Ramos (cell line): Measurements from ENCODE around the gene CASQ1.

Source experiments
- in situ Hi-C: fragments of 300-500 bp; cut with MboI; formaldehyde crosslinking; loops from one replicate; pipeline ENCODE4 v1.14.3; 2022; ENCODE audit warnings: low sequenced_read_pairs; ENCODE audit not compliant: unreplicated experiment

The CASQ1 gene

GRCh38 chr1:160221089-160221488 is 30.7 kb downstream of the CASQ1 start:
- in situ Hi-C loops = no loop called here

GRCh38 chr1:160222546-160222945 is 32.2 kb downstream of the CASQ1 start:
- in situ Hi-C loops = no loop called here

- in situ Hi-C loops = no loop called here
These were observed 34.2 kb downstream of the CASQ1 start for GRCh38 chr1:160224606-160225005.

DNA sequence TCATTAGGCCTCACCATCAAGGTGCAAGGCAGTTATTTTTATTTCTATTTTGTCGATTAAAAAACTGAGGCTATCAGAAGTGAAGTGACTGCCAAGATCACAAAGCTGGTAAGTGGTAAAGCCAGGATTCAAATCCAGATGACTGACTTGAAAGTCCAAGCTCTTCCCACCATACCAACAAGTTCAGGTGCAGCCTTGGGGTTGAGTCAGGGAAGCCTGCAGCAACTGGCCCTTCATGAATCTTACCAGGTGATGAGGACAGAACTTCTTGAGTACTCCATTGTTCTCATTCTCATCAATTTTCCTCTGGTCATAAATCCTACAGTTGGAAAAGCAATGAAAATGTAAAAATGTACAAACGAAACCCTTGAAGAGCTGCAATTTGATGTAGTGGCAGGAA is 35.0 kb downstream of the CASQ1 start:
- in situ Hi-C loops = no loop called here

DNA sequence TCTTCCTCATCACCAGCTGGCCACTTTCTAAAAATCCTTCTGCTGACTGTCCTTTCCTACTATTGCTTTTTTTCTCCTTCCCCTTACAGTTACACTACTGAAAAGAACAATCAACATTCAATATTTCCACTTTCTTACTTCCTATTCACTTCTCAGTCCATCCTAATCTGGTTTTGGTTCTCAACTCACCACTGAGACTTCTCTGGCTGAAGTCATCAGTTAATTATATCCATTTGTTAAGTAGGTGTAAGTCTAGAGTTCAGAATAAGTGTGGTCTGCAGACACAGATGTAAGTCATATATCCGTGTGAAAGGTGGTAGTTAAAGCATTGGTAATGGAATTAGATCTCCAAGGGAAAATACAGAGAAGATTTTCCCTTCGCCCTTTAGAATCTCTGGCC is 36.2 kb downstream of the CASQ1 start:
- in situ Hi-C loops = no loop called here

- in situ Hi-C loops = no loop called here
These were observed 36.7 kb downstream of the CASQ1 start for GRCh38 chr1:160227034-160227433.

- in situ Hi-C loops = no loop called here
These were observed 37.2 kb downstream of the CASQ1 start for GRCh38 chr1:160227561-160227960.

GRCh38 chr1:160228431-160228830 is 38.1 kb downstream of the CASQ1 start:
- in situ Hi-C loops = no loop called here

GRCh38 chr1:160232911-160233310 is 42.5 kb downstream of the CASQ1 start:
- in situ Hi-C loops = no loop called here

DNA sequence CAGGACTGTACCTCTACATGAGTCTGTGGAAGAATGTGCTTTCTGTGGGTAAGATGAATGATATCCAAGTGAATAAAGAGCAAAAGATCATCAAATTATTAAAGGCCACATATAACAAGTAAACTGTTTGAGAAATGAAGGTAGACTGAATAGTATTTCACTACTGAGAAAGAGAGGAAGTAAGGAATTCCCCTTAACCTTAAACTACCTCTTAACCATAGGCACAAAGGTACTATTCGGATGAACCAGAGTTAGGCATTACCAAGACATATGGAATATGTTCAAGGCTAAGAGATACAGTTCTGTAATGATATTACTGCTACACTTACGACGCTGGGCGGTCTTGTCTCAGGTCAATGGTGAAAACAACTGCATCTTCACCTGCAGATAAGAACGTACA is 46.4 kb downstream of the CASQ1 start:
- in situ Hi-C loops = no loop called here

DNA sequence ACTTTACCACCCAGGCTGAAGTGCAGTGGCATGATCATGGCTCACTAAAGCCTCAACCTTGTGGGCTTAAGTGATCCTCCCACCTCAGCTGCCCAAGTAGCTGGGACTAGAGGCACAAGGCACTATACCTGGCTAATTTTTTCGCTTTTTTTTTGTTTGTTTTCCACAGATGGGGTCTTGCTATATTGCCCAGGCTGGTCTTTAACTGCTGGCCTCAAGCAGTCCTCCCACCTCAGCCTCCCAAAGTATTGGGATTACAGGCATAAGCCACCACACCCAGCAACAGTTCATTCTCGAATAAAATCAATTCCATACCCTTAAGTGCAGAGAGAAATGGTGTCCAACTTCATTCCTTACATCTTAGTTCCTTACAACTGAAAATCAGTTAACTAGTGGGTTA is 47.2 kb downstream of the CASQ1 start:
- in situ Hi-C loops = no loop called here

GRCh38 chr1:160238408-160238807 is 48.0 kb downstream of the CASQ1 start:
- in situ Hi-C loops = no loop called here

GRCh38 chr1:160239582-160240299 is 49.4 kb downstream of the CASQ1 start:
- in situ Hi-C loops = no loop called here

GRCh38 chr1:160243767-160244166 is 53.4 kb downstream of the CASQ1 start:
- in situ Hi-C loops = no loop called here

DNA sequence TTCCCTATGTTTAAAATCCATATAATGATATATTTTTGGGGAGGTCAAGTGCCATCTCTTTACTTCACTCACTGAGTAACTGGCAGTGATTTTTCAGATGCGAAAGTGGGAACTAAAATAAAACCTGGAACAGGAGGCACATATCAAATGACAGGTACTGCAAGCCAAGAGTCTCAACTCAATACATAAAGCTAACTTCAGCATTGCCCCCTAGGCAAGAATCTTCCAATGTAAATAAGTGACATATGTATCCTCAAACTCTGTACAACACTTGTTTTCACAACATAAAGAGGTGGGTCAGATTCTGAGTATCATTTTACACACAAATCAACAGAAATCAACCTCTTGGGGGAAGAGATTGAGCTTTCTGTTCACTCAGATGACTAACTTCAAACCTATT is 53.8 kb downstream of the CASQ1 start:
- in situ Hi-C loops = no loop called here

GRCh38 chr1:160245434-160245833 is 55.1 kb downstream of the CASQ1 start:
- in situ Hi-C loops = no loop called here

GRCh38 chr1:160247053-160247452 is 56.7 kb downstream of the CASQ1 start:
- in situ Hi-C loops = no loop called here

- in situ Hi-C loops = loop anchor here (10.0 kb wide), 1 partner anchor 156 kb away; the partner anchor contains the start of gene IGSF8
These were observed 60.6 kb downstream of the CASQ1 start for GRCh38 chr1:160251011-160251410.
